ENCODE results near the gene ZNF211. TPM values are rescaled to one million over a fixed set of nuclear protein-coding genes. Genes with fewer than 3 reads are reported as not detected.

Gene ZNF211
- polyA plus RNA-seq (ENCODE audit: insufficient read length), result 16.3 TPM

DNA sequence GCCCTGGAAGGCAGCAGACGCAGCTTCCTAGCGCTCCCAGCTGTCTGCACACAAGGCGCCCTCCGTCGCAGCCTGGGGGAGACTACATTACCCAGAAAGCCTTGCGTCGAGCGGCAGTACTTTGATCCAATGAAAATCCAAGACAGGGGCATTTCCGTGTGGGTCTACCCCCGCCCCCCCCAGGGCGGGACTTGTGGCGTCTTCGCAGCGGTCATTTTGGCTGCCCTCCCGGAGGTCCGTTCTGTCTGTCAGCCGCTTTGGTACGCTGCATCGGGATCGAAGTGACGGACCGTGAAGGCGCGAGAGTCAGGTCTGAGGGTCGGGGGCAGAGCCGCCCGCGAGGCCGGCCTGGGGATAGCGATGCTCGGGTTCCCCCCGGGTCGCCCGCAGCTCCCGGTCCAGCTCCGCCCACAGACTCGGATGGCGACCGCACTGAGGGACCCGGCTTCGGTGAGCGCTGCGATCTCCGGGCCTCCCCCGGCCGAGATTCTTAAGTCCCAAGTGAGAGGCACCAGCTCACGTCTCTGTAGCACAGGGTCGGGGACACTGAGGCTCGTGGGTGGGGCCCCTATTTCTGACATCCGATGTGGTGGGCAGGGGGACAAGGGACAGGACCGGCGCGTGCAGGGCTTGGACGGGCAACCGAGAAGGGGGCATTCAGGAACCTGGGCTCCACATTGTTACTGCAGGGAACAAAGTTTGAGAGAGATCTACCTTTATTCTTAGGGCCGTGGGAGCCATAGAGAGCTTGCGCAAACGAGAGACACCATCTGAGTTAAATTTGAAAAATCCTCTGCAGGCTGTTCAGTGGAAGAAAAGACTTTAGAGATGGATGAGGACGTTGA, at the start of gene ZNF211:
Gene ZNF211 (plus strand): TSS at position 182 of the 845 bp plus-strand sequence. CDS start 179 bp downstream, at position 361.
- DNase-seq, result peak; percentile 96

DNA sequence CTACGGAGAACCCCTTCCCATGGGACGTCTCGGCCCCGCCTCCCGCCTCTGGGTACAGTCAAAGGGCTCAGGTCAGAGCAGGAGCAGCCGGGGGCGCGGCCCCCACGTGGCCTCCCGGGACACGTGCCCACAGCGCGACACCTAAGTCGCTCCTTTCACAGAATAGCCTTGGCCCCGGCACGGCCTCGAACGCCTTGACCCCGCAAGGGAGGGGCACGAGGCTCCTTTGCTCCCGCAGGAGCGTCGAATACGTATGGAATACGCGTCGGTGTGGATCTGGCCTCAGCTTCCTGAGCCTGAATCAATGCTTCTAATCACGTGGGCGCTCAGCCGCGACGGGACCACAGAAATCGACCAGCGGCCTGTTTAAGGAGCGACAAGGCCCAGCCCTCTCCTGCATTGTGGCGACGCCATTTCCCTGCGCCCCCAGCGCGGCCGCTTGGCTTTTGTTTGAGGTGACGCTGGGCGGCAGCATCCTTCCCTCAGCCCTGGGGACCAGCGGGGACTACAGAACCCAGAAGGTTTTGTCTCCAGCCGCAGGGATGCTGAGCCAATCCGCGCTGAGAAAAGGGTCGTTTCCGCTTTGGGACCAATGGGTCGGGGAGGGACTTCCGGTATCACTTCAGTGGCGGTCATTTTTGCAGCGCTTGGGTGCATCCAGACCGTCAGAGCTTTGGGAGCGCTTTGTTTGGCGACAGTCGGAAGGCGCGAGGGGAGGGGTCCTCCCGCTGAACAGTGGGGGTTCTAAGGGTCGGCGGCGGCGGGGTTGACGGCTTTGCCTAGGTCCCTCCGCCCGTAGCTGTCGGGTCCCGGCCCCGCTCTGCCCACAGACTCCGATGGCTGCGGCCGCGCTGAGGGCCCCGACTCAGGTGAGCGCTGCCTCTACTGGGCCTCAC, 49.2 kb upstream of the ZNF211 start, which contains the start of gene ZIK1:
Gene ZIK1 (plus strand): TSS at position 625 of the 896 bp plus-strand sequence. CDS start 212 bp downstream, at position 837.
- DNase-seq, result peak; percentile 92

DNA sequence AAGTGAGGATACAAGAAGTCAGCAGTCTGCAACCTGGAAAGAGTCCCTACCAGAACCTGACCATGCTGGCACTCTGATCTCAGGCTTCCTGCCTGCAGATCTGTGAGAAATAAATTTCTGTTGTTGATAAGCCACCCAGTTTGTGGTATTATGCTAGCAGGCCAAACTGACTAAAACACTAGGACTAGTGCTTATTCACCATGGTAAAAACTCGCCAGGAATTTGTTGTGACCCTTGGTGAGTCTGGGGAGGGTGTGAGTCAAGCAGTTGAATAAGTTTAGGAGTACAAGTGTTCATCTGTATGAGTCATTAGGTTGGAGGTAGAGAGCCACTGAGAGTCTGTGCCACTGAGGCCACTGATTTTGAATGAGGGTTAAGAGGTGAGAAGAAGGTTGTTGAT, 45.4 kb upstream of the ZNF211 start:
- DNase-seq, result no peak

DNA sequence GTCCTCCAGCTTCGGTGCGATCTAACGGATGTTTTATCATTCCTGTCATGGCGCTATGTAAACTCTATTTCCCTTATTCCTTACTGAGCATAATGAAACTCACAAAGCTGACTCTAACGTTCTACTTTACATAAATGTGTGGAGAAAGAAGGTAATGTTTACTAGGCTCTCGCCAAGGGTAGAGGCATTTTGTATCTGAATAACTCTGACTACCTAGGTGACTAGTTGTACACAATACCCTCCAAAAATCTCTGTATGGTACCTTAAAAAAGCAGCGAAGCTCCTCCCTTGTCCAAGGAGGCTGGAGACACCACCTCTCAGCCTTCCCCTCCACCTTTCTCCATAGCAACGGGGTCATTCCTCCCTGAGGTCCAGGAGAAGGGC, 33.6 kb upstream of the ZNF211 start:
- DNase-seq, result no peak

DNA sequence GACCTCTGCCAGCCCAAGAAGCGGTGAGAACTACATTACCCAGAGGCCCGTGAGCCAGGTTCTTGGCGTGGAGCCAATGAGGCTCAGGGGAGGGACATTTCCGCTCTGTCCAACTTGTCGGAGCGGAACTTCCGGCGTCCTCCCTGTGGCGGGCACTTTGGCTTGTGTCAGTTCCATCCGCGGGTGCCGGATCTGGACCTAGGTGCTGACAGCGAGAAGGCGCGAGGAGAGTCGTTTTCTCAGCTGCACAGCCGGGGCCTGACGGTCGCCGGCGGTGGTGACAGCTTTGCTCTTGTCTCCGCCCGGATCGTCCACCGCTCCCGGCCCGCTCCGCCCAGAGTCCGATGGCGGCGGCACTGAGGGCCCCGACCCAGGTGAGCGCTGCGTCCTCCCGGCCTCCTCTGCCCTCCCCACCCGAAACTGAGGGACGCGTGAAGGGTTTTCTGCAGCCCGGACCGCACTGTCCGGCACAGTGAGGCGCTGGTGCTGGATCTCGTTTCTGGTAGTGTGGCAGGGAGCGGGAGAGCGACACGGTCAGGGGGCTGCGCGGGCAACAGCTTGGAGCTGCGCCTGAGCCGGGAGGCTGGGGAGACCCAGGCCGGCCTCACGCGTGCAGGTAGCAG, 33.1 kb upstream of the ZNF211 start, which contains the start of gene ZNF530:
Gene ZNF530 (plus strand): TSS at position 125 of the 623 bp plus-strand sequence. CDS start 4,461 bp downstream, outside the sequence.
- peak; percentile 93 for DNase-seq

DNA sequence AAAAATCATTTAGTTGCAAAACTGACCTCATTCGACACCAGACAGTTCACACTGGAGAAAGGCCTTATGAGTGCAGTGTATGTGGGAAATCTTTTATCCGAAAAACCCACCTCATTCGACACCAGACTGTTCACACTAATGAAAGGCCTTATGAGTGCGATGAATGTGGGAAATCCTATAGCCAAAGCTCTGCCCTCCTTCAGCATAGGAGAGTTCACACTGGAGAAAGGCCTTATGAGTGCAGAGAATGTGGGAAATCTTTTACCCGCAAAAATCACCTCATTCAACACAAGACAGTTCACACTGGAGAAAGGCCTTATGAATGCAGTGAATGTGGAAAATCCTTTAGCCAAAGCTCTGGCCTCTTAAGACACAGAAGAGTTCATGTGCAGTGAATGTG, 26.0 kb upstream of the ZNF211 start:
- DNase-seq, result no peak

DNA sequence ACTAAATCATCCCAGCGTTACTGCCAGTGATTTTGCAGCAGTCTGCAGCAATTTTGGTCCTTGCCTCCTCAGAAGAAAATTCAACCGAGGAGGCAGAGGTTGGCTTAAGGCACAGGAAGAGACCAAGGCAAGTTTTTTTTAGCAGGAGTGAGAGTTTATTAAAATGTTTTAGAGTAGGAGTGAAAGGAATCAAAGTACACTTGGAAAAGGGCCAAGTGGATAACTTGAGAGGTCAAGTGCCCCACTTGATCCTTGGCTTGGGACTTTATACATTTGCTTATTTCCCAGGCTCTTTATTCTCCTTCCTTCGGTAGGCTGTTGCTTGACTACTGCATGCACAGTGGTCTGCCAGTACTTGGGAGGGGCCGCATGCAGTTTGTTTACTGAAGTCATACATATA, 21.9 kb upstream of the ZNF211 start:
- no peak for DNase-seq

DNA sequence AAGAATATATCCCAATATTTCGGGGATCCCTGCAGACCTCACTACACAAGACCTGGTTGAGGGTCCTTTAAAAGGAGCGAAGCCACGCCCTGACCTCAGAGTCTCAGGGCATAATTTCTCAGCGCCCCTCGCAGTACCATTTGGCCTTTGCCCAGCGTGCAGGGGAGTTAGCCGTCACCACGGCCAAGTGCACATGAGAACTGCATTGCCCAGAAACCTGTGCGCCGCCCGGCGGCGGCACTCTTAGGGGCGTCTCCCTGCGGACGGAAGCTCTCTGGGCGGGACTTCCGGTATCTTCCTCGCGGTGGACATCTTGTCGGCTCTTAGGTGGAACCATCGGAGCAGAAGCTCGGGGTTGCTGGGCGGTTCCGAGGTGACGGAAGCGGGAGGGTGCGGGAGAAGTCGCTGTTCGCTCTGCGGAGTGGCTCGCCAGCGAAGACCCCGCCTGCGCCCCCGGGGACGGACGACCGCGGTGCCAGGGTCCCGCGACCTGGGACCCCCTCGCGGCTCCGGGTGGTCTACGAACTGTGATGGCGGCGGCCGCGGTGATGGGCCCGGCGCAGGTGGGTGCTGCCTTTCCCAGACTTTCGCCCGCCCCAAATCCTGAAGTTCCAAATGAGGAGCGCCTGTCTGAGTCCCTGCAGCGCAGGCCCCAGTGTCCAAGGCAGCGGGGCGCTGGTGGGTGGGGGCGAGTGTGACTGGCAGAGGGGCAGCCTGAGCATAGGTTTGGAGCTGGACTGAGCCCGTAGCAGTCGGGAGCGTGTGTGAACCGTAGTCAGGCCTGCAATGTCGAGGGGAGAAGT, 18.8 kb upstream of the ZNF211 start, which contains the start of gene ZNF134:
Gene ZNF134 (plus strand): TSS at position 302 of the 803 bp plus-strand sequence. CDS start 5,227 bp downstream, outside the sequence.
- DNase-seq, result peak; percentile 93

DNA sequence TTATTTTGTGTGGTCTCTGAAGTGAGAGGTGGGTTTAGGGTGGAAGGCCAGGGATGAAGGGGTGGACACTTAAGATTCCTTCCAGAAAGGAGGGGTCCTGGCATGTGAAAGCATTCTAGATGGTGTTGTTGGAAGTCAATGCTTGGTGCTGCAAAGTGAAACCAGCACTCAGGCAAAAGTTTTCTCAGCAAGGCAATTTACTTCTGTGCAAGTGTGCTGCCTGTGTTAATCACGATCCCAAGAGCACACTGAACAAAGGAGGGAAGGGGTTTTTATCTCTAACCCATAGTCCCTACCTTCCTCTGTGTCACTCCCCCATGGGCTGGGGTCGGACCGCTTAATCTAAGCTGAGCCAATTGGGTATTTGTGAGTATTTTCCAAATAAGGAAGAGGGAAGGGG, 17.6 kb upstream of the ZNF211 start:
- no peak for DNase-seq

DNA sequence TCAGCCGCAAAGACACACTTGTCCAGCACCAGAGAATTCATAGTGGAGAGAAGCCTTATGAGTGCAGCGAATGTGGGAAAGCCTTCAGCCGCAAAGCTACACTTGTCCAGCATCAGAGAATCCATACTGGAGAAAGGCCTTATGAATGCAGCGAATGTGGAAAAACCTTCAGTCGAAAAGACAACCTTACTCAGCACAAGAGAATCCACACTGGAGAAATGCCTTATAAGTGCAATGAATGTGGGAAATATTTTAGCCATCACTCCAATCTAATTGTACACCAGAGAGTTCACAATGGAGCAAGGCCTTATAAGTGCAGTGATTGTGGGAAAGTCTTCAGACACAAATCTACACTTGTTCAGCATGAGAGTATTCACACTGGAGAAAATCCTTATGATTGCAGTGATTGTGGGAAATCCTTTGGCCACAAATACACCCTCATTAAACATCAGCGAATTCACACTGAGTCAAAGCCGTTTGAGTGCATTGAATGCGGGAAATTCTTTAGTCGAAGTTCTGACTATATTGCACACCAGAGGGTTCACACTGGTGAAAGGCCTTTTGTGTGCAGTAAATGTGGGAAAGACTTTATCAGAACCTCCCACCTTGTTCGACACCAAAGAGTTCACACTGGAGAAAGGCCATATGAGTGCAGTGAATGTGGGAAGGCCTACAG, 12.2 kb upstream of the ZNF211 start:
- DNase-seq, result no peak

DNA sequence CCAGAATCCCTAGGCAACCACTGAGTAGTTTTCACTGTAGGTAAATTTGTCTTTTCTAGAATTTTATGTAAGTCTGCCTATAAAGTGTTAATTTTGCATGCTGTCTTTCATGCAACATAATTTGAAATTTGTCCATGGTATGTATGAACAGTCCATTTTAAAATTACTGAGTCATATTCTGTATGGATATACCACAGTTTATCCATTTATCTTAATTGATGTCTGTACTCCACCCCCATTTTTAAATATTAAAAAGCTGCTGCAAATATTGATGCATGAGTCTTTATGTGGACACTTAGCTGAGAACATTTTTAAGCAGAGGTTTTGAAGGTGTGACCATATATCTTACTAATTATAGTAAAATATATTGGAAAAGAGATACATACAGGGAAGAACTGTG, 9.9 kb upstream of the ZNF211 start:
- no peak for DNase-seq

DNA sequence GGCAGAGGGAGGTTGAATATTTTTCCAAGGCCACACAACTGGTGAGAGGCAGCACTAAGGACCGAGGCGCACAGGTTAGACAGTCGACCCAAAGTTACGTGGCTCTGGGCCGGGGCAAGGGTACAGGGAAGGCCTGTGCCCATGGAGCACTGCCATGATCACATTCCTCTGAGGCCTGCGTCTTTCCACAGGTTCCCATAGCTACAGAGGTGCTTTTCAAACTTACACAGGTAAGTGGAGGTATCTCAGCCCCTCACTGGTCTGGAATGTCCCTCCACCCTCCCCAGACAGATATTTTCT, 814 bp downstream of the ZNF211 start:
- no peak for DNase-seq

DNA sequence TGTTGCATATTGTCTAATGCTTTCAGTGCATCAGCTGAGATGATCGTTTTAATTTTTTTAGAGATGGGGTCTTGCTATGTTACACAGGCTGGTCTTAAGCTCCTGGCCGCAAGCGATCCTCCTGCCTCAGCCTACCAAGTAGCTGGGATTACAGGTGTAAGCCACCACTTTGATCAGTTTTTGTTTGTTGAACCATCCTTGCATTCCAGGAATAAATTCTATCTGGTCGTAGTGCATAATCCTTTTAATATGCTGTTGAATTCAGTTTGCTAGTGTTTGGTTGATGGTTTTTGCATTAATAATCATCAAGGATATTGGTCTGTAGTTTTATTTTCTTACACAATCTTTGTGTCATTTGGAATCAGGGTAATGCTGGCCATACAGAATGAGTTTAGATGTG, 4.4 kb downstream of the ZNF211 start:
- DNase-seq, result no peak

DNA sequence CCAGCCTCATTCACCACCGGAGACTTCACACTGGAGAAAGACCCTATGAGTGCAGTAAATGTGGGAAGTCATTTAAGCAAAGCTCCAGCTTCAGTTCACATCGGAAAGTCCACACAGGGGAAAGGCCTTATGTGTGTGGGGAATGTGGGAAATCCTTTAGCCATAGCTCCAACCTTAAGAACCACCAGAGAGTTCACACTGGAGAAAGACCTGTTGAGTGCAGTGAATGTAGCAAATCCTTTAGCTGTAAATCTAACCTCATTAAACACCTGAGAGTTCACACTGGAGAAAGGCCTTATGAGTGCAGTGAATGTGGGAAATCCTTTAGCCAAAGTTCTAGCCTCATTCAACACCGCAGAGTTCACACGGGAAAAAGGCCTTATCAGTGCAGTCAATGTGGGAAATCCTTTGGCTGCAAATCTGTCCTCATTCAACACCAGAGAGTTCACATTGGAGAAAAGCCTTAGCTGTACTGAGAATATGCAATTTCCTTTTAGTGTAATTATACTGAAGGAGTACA, 8.8 kb downstream of the ZNF211 start:
- no peak for DNase-seq

DNA sequence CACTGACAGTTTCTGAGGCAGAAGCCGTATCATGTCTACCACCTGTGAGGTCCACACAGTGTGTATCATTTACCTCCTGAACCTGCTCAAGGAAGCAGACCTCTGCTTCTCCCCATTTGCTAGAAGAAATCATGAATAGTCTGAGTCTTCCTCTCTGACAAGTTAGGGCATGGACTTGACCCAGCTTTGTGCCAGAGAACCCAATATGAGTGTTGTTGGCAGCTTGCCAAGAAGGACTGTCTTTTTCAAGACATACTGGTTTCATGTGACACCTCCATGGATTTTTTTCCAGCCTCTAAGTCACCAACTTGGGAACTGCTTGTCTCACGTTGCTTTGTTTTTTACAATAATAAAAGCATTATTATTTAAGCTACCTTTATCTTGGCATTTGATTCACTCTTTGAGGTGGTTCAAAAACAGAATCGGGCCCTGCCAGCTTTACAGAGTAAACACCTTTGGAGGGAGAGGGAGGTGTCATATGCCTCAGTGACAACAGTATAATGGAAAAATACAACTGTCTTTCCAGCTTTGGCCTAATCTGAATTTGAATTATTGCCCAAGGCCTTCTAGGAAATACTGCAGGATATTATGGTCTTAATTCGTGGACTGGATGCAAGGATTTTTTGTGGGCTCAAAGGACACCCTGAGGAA, 9.6 kb downstream of the ZNF211 start:
- no peak for DNase-seq

DNA sequence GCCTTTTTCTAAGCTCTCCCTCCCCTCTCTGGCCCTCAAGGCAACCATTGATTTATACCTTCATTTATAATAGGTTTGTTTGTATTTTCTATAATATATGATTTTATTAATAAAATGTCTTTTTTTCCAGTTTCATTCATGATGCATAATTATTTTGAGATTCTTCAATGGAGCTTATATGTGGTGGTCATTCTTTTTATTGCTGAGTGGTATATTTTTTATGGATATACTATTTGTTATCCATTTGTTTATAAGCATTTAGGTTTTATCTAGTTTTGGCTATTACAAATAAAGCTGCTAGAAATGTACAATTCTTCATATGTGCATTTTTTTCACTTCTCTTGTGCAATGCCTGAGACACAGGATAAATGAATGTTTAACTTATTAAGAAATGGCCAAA, 10.8 kb downstream of the ZNF211 start:
- no peak for DNase-seq

DNA sequence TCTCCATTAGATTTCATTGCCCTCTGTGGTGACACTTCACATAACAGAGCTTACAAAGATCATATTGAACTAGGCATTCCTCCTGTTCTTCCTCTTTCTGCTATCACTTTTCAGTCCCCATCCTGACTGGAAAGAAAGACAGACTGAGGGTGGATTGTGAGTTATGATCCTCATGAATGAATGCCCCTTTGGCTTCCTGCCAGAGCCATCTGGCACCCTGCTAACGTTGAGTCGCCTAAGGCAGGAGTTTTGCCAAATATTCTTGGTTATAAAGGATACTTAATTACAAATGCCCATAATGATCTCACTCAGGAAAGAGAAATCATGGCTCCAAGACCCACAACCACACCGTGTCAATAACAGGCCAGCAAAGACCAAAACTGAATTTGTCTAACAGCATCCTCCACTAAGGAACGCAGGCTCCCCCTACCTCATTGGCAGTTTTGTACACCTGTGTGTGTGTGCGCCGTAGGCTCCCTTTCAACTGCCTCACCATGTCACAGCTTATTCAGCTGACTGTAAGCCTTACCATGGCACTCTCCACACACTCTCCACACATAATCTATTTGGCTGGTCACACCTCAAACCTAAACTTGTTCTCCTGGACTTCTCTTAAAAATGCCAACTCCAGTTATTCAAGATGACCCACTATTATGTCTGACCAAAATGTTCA, 15.5 kb downstream of the ZNF211 start:
- no peak for DNase-seq

DNA sequence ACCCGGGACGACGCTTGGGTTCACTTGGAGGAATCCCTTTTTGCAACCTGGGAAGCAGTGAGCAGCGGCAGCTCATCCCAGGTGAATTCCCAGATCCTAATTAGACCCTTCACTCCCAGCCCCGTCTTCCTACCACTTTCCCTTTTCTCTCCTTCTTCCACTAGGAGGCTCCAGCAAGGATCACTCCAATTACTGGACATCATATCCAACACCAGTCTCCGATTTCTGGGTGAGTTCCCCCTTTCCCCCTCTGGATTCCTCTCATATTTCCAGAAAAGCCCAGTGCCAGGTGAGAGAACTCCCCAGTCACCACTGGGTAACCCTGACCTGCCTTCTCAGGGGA, 18.7 kb downstream of the ZNF211 start:
- DNase-seq, result no peak

DNA sequence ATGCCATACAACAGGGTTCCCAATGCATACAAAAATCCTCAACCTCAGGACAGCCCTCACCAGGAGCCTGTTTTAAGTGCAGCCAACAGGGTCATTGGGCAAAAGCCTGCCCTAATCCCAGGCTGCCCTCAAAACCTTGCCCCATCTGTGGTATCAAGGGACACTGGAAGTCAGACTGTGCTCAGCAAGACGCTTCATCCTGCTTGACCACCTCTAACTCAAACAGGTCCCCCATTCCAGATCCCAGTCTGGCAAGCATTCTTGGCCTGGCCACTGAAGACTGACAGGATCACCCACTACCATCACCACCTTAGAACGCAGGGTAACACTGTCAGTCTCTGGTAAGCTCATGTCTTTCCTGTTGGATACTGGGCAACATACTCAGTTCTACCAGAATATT, 20.7 kb downstream of the ZNF211 start:
- no peak for DNase-seq

DNA sequence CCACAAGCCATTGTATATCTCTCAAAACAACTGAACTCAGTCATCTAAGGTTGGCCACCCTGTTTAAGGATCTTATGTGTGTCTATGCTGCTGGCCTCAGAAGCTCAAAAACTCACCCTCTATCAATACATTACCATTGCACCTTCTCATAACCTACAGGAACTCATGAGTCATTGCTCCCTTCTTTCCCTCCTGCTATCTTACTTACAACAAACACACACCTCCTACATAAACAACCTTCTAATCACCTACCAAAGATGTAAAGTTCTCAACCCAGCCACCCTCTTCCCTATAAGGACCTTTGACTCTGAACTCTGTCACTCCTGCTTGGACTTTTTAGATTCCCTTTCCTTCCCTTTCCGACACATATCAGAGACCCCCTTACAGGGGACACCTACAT, 22.5 kb downstream of the ZNF211 start:
- no peak for DNase-seq

All from hindlimb muscle (tissue), 1 donor.